Mononuclear cell (primary cell): Measurements from ENCODE around the gene TRIM10. TPM values are rescaled to one million over a fixed set of nuclear protein-coding genes. Genes with fewer than 3 reads are reported as not detected.
"Not testable (repeated sequence)": the region's sequence is repeated elsewhere in the genome, so short reads cannot be mapped to it uniquely, and the experiment has no call there.

Source experiments
- H3K27me3 ChIP-seq: 2 replicates; pipeline ENCODE4 v1.6.0; 2011; ENCODE audit warnings: low read length, control low read depth; ENCODE audit not compliant: insufficient read depth
- H3K4me1 ChIP-seq: 2 replicates; pipeline ENCODE4 v1.5.1; 2011; ENCODE audit warnings: mild to moderate bottlenecking, low read length, control low read depth; ENCODE audit not compliant: insufficient read depth
- H3K4me3 ChIP-seq: 2 replicates; pipeline ENCODE4 v1.5.1; 2011; ENCODE audit warnings: mild to moderate bottlenecking, low read length, moderate library complexity
- H3K9me3 ChIP-seq: 2 replicates; pipeline ENCODE4 v1.5.1; 2011; ENCODE audit warnings: low read depth, mild to moderate bottlenecking, control low read depth, low read length
- total RNA-seq: library from RNA; depleted of rRNA; stranded (reverse); fragments of >200 nt; gene quantifications from one replicate; pipeline ENCODE4 v1.2.3, GENCODE V29; 2012

The TRIM10 gene
- total RNA-seq, 1 donor = 0.21 TPM

GRCh38 chr6:30185846-30186484, 25.0 kb upstream of the TRIM10 start:
- Histone ChIP-seq H3K27me3 (no peaks in the 10 kb centered on the region), H3K4me1 (no peaks in the 10 kb centered on the region), H3K9me3 (no peaks in the 10 kb centered on the region), H3K4me3 (no peak overlapping the region)

- H3K9me3 ChIP-seq = peaks cover 7% of the 10 kb centered on the region
- H3K27me3 ChIP-seq = peaks cover 5% of the 10 kb centered on the region
- H3K4me3 ChIP-seq = no peak overlapping the region
- H3K4me1 ChIP-seq = no peaks in the 10 kb centered on the region
Observed at GRCh38 chr6:30184417-30185031, 23.5 kb upstream of the TRIM10 start.

GRCh38 chr6:30180145-30180544, 19.1 kb upstream of the TRIM10 start:
- Histone ChIP-seq H3K27me3 (peaks cover 46% of the 10 kb centered on the region), H3K4me1 (no peaks in the 10 kb centered on the region), H3K9me3 (peaks cover 9% of the 10 kb centered on the region), H3K4me3 (no peak overlapping the region)

GRCh38 chr6:30178837-30179236, 17.8 kb upstream of the TRIM10 start:
- Histone ChIP-seq H3K9me3 (peaks cover 9% of the 10 kb centered on the region), H3K4me1 (no peaks in the 10 kb centered on the region), H3K27me3 (peaks cover 57% of the 10 kb centered on the region), H3K4me3 (no peak overlapping the region)

- peaks cover 9% of the 10 kb centered on the region for H3K9me3 ChIP-seq
- H3K27me3 ChIP-seq = peaks cover 87% of the 10 kb centered on the region
- peaks cover 10% of the 10 kb centered on the region for H3K4me1 ChIP-seq
- no peak overlapping the region for H3K4me3 ChIP-seq
Observed at GRCh38 chr6:30175765-30176164, 14.8 kb upstream of the TRIM10 start.

- peaks cover 10% of the 10 kb centered on the region for H3K4me1 ChIP-seq
- peaks cover 82% of the 10 kb centered on the region for H3K27me3 ChIP-seq
- no peak overlapping the region for H3K4me3 ChIP-seq
- H3K9me3 ChIP-seq = no peaks in the 10 kb centered on the region
Observed at GRCh38 chr6:30172681-30173080, 11.7 kb upstream of the TRIM10 start.

- Histone ChIP-seq H3K27me3 (peaks cover 74% of the 10 kb centered on the region), H3K9me3 (no peaks in the 10 kb centered on the region), H3K4me3 (no peak overlapping the region), H3K4me1 (peaks cover 10% of the 10 kb centered on the region)
Observed at GRCh38 chr6:30171677-30172471, 10.9 kb upstream of the TRIM10 start.

- Histone ChIP-seq H3K4me3 (no peak overlapping the region), H3K4me1 (peaks cover 10% of the 10 kb centered on the region), H3K9me3 (no peaks in the 10 kb centered on the region), H3K27me3 (peaks cover 58% of the 10 kb centered on the region)
Observed at GRCh38 chr6:30169658-30170614, 8.9 kb upstream of the TRIM10 start.

GRCh38 chr6:30168741-30169140, 7.7 kb upstream of the TRIM10 start:
- Histone ChIP-seq H3K27me3 (peaks cover 47% of the 10 kb centered on the region), H3K9me3 (no peaks in the 10 kb centered on the region), H3K4me1 (peaks cover 10% of the 10 kb centered on the region), H3K4me3 (no peak overlapping the region)

- peaks cover 11% of the 10 kb centered on the region for H3K4me1 ChIP-seq
- no peaks in the 10 kb centered on the region for H3K9me3 ChIP-seq
- H3K27me3 ChIP-seq = peaks cover 31% of the 10 kb centered on the region
- H3K4me3 ChIP-seq = no peak overlapping the region
Observed at GRCh38 chr6:30167101-30167500, 6.1 kb upstream of the TRIM10 start.

- H3K27me3 ChIP-seq = peaks cover 13% of the 10 kb centered on the region
- not testable (repeated sequence) for H3K4me1 ChIP-seq, H3K9me3 ChIP-seq
Observed at GRCh38 chr6:30165238-30165637, 4.2 kb upstream of the TRIM10 start.

GRCh38 chr6:30164714-30165113, 3.7 kb upstream of the TRIM10 start:
- no peaks in the 10 kb centered on the region for H3K9me3 ChIP-seq

More at GRCh38 chr6:30165238-30165637, 4.2 kb upstream of the TRIM10 start:
- H3K4me3 ChIP-seq = not testable (repeated sequence)

GRCh38 chr6:30163918-30164654, 3.1 kb upstream of the TRIM10 start:
- Histone ChIP-seq H3K4me1 (peaks cover 4% of the 10 kb centered on the region), H3K9me3 (no peaks in the 10 kb centered on the region), H3K4me3 (no peak overlapping the region), H3K27me3 (peaks cover 2% of the 10 kb centered on the region)

More at GRCh38 chr6:30164714-30165113, 3.7 kb upstream of the TRIM10 start:
- H3K4me1 ChIP-seq = peaks cover 4% of the 10 kb centered on the region
- H3K27me3 ChIP-seq = peaks cover 8% of the 10 kb centered on the region
- no peak overlapping the region for H3K4me3 ChIP-seq
